T-helper 2 cell treated with Interferon-gamma antibody and Interleukin-4, amounts not matched to agents 5 μg/mL and 100 μg/mL, for 36 hours (primary cell): ENCODE results near the gene DPRX.
"Not testable (repeated sequence)": the region's sequence is repeated elsewhere in the genome, so short reads cannot be mapped to it uniquely, and the experiment has no call there.

Source experiments
- DNase-seq: peaks from one replicate; pipeline ENCODE4 v3.0.0; 2021; ENCODE audit warnings: low spot score
- H3K27ac Mint-ChIP-seq: one replicate; pipeline ENCODE4 v1.8.0; 2021; ENCODE audit warnings: mild to moderate bottlenecking, mixed read lengths
- H3K27me3 Mint-ChIP-seq: one replicate; pipeline ENCODE4 v1.8.0; 2021; ENCODE audit warnings: low read depth, mixed read lengths
- H3K36me3 Mint-ChIP-seq: one replicate; pipeline ENCODE4 v1.8.0; 2021; ENCODE audit warnings: low read depth, mixed read lengths
- H3K4me1 Mint-ChIP-seq: one replicate; pipeline ENCODE4 v1.8.0; 2021; ENCODE audit warnings: low read depth, mixed read lengths
- H3K4me3 Mint-ChIP-seq: one replicate; pipeline ENCODE4 v1.8.0; 2022; ENCODE audit warnings: mild to moderate bottlenecking, moderate library complexity, mixed read lengths
- H3K9me3 Mint-ChIP-seq: one replicate; pipeline ENCODE4 v1.8.0; 2021; ENCODE audit warnings: mixed read lengths

DPRX gene

DNA sequence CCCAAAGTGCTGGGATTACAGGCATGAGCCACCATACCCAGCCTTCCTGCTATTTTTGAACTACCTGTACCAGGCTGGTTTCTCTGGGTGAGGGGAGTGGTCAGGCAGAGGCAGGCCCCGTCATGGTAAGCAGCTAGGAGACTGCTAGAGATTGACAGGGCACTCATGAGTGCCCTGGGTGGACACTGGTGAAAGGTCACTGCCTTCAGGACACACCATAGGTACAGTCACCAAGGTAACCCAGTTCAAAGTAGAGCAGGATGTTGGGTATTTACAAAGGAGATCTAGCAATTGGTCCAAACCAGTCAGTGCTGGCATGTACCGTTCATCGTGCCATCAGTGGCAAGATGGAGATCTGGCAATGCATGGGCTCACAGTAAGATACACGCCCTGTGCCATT lies 25.5 kb downstream of the DPRX start:
- Mint-ChIP-seq H3K4me1 (no peaks in the 10 kb centered on the region), H3K4me3 (no peak overlapping the region), H3K9me3 (peaks cover 42% of the 10 kb centered on the region), H3K27ac (no peak overlapping the region), H3K27me3 (no peaks in the 10 kb centered on the region), H3K36me3 (no peaks in the 10 kb centered on the region)
- DNase-seq: no peak

DNA sequence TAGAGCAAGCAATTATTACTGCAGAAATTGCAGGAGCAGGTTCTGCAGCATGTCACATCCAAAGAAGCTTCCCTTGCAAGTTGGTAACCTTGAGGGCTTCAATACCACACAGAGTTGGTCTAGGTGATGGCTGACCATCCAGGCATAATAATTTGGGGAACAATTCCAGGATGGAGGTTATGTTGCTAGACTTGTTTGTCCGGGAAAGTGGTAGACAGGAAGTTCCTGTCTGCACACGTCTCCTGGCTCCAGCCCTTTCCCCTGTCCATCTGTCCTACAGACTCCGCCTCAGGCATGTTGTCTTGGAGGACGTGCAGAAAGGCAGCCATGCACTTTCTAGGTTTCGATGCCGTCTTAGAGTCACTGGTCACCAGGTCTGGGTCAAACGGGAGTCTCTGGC lies 26.0 kb downstream of the DPRX start:
- H3K27ac Mint-ChIP-seq: no peak overlapping the region
- no peaks in the 10 kb centered on the region for H3K4me1 Mint-ChIP-seq
- no peaks in the 10 kb centered on the region for H3K36me3 Mint-ChIP-seq
- H3K4me3 Mint-ChIP-seq: no peak overlapping the region
- no peak for DNase-seq
- H3K27me3 Mint-ChIP-seq: no peaks in the 10 kb centered on the region
- peaks cover 42% of the 10 kb centered on the region for H3K9me3 Mint-ChIP-seq

GRCh38 chr19:53659292-53659691 lies 27.5 kb downstream of the DPRX start:
- Mint-ChIP-seq H3K4me1 (no peaks in the 10 kb centered on the region), H3K27ac (no peak overlapping the region), H3K4me3 (no peak overlapping the region), H3K36me3 (no peaks in the 10 kb centered on the region), H3K27me3 (no peaks in the 10 kb centered on the region), H3K9me3 (peaks cover 42% of the 10 kb centered on the region)
- no peak for DNase-seq

DNA sequence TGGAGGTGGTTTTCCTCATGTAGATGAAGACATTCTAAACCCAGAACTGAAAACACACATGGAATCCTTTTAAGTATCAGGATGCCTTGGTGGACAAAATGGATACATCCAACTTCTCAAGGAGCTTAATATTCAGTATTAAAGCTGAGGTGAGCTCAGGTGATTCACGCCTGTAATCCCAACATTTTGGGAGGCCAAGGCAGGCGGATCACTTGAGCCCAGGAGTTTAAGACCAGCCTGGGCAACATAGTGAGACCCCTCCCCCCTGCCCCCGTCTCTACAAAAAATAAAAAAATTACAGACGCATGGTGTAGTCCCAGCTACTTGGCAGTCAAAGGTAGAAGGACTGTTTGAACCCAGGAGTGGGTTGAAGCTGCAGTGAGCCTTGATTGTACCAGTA lies 28.8 kb downstream of the DPRX start:
- no peak overlapping the region for H3K27ac Mint-ChIP-seq
- DNase-seq: no peak
- H3K4me3 Mint-ChIP-seq: no peak overlapping the region
- H3K27me3 Mint-ChIP-seq: no peaks in the 10 kb centered on the region
- peaks cover 32% of the 10 kb centered on the region for H3K9me3 Mint-ChIP-seq
- H3K4me1 Mint-ChIP-seq: no peaks in the 10 kb centered on the region
- H3K36me3 Mint-ChIP-seq: no peaks in the 10 kb centered on the region

DNA sequence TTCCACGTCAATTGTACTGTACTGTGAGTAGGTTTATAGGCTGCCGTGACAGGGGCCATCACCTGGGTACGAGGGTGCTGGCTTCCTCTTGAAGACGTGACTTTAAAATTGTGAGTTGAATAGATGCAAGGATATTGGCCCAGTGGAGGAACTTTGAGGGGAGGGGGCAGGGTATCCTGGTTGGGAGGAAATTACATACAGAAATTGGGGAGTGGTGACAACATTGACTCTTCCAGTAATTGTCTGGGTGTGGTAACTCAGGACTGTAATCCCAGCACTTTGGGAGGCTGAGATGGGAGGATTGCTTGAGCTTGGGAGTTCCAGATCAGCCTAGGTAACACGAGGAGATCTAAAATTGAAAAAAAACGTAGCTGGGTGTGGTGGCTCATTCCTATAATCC lies 30.4 kb downstream of the DPRX start:
- Mint-ChIP-seq H3K4me1 (no peaks in the 10 kb centered on the region), H3K9me3 (peaks cover 32% of the 10 kb centered on the region), H3K36me3 (no peaks in the 10 kb centered on the region), H3K27me3 (no peaks in the 10 kb centered on the region), H3K4me3 (no peak overlapping the region), H3K27ac (no peak overlapping the region)
- DNase-seq: no peak

DNA sequence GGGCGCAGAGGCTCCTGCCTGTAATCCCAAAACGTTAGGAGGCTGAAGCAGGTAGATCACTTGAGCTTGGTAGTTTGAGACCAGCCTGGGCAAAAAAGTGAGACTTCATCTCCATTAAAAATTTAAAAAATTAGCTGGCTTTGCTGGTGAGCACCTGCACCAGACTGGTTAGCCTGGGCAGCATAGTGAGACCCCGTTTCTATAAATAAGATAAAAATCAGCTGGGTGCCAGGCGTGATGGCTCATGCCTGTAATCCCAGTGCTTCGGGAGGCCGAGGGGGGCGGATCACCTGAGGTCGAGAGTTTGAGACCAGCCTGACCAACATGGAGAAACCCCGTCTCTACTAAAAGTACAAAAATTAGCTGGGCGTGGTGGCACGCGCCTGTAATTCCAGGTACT lies 32.4 kb downstream of the DPRX start:
- DNase-seq: no peak
- H3K27ac Mint-ChIP-seq: no peak overlapping the region
- H3K36me3 Mint-ChIP-seq: no peaks in the 10 kb centered on the region
- peaks cover 23% of the 10 kb centered on the region for H3K9me3 Mint-ChIP-seq
- no peak overlapping the region for H3K4me3 Mint-ChIP-seq
- no peaks in the 10 kb centered on the region for H3K4me1 Mint-ChIP-seq
- no peaks in the 10 kb centered on the region for H3K27me3 Mint-ChIP-seq

- Mint-ChIP-seq H3K27me3 (no peaks in the 10 kb centered on the region), H3K9me3 (peaks cover 21% of the 10 kb centered on the region), H3K4me3 (no peak overlapping the region), H3K27ac (no peak overlapping the region), H3K36me3 (no peaks in the 10 kb centered on the region), H3K4me1 (no peaks in the 10 kb centered on the region)
- DNase-seq: no peak
Observed at GRCh38 chr19:53664760-53665159, 33.0 kb downstream of the DPRX start.

GRCh38 chr19:53666331-53666730 lies 34.5 kb downstream of the DPRX start:
- DNase-seq, H3K4me1 Mint-ChIP-seq, H3K27ac Mint-ChIP-seq, H3K27me3 Mint-ChIP-seq, H3K36me3 Mint-ChIP-seq, H3K4me3 Mint-ChIP-seq: not testable (repeated sequence)
- peaks cover 18% of the 10 kb centered on the region for H3K9me3 Mint-ChIP-seq

DNA sequence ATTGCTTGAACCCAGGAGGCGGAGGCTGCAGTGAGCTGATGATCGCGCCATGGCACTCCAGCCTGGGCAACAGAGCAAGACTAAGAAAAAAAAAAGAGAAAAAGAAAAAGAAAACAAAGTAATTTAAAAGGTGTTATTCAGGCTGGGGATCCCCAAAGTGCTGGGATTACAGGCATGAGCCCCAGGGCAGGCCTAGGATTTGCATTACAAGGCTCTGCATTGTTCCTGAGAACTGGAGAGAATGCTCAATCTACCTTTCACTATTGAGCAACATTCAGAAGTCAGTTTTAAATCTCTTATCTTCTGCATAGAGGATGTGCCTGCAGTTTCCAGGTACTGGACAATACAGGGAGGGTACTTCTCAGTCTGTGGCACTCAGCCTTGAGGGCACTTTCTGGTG lies 37.0 kb downstream of the DPRX start:
- H3K4me3 Mint-ChIP-seq, H3K36me3 Mint-ChIP-seq, H3K27me3 Mint-ChIP-seq, DNase-seq, H3K27ac Mint-ChIP-seq, H3K4me1 Mint-ChIP-seq: not testable (repeated sequence)
- peaks cover 13% of the 10 kb centered on the region for H3K9me3 Mint-ChIP-seq

DNA sequence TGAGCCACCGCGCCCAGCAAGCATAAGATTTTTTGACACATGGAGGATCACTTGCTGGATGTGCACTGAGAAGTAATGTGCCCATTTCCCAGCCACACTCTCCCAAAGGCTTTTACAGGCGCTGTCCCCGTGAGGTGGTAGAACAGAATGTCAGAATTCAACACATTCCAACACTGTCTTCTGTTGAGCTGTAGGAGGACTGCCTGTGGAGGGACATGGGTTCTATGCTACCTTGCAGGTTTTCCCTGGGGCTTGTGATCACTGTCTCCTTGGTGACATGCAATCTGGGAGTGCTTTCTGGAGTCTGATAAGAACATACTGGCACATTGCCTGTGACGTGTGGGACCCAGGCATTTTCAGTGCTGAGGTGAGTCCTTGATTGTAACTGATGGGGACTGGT lies 38.5 kb downstream of the DPRX start:
- H3K27ac Mint-ChIP-seq: no peak overlapping the region
- peaks cover 1% of the 10 kb centered on the region for H3K36me3 Mint-ChIP-seq
- H3K4me1 Mint-ChIP-seq: no peaks in the 10 kb centered on the region

DNA sequence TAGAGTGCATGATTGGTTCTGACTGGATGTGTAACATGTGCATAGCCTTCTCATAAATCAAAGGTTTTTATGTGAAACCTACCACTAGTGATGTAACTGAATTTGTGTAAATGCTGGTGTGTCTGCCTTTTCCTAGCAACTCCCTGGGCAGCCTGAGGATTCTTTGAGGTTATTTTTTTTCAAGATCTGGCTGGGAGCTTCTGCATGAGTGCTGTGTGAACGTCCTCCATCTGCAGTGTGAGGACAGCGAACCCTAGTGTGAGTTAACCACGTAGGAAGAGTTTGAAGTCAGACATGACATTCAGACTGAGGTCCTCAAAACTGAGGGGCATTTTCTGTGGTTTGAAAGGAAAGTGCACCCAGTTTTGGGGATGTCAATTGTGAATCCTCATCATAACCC lies 39.9 kb downstream of the DPRX start:
- H3K36me3 Mint-ChIP-seq: peaks cover 1% of the 10 kb centered on the region
- no peak for DNase-seq
- no peak overlapping the region for H3K4me3 Mint-ChIP-seq
- H3K4me1 Mint-ChIP-seq: no peaks in the 10 kb centered on the region
- H3K27ac Mint-ChIP-seq: no peak overlapping the region
- no peaks in the 10 kb centered on the region for H3K27me3 Mint-ChIP-seq
- peaks cover 26% of the 10 kb centered on the region for H3K9me3 Mint-ChIP-seq

More for the DNA sequence above, 38.5 kb downstream of the DPRX start:
- H3K4me3 Mint-ChIP-seq: no peak overlapping the region
- DNase-seq: no peak
- no peaks in the 10 kb centered on the region for H3K27me3 Mint-ChIP-seq
- H3K9me3 Mint-ChIP-seq: peaks cover 21% of the 10 kb centered on the region
